ENCODE data around the gene KIF6.

Gene KIF6

DNA sequence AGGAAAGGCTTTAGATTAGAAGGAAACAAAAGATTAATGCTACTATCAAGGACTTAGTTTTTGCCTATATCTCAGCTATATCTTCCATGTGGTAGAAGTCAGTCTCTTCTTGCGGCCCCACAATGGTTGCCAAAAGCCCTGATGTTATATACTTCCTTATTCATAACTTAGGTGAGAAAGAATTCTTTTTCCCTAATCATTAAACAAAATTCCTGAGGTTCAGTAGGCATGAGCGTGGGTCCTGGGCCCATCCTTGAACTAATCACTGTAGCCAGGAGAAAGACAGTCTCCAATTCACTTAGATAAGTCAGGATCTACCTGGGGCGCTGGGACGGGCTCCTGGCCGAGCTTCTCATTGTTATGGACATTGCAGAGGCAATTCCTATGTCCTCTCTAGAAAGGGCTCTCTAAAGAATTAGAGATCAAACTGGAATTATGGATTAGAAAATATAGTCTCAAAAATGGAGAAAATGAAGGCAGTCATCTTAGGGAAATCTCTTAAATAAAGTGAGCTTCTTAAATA, 134.3 kb downstream of the KIF6 start:
- no peak for DNase-seq

GRCh38 chr6:39587080-39587479, 138.1 kb downstream of the KIF6 start:
- no peak for DNase-seq

- DNase-seq = no peak
Measured at GRCh38 chr6:39585641-39586040, 139.6 kb downstream of the KIF6 start.

DNA sequence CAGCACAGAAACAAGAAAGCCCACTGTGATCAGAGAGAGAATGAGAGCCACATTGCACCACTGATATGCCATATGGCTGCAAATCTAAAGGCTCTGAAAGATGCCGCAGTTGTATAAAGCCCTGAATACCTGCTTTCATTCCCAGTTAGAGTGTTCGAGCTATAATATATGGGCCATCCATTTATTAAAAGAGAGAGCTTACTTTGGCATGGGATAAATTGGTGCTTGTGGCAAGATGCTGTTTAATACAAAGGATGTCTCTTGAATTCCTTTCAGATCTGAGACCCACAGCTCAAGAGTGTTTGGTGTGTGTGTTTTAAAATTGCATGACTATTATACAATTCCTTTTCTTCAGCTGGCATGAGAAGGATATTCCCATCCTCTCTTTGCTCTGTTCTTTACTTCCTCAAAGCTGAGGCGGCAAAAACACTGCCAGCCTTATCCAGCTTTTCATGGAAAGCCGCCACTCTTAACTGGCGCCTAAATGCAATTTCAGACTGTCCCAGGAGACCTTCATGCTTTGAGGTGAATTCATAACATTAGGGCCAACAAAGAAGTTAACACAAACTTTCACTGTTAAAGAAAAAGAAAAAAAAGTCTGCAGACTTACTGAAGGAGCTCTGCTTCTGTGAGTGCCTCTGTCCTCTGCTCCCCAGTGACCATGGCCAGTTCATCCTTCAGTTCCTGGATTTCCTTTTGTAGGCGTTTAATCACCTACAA, 147.6 kb downstream of the KIF6 start:
- DNase-seq = no peak

DNA sequence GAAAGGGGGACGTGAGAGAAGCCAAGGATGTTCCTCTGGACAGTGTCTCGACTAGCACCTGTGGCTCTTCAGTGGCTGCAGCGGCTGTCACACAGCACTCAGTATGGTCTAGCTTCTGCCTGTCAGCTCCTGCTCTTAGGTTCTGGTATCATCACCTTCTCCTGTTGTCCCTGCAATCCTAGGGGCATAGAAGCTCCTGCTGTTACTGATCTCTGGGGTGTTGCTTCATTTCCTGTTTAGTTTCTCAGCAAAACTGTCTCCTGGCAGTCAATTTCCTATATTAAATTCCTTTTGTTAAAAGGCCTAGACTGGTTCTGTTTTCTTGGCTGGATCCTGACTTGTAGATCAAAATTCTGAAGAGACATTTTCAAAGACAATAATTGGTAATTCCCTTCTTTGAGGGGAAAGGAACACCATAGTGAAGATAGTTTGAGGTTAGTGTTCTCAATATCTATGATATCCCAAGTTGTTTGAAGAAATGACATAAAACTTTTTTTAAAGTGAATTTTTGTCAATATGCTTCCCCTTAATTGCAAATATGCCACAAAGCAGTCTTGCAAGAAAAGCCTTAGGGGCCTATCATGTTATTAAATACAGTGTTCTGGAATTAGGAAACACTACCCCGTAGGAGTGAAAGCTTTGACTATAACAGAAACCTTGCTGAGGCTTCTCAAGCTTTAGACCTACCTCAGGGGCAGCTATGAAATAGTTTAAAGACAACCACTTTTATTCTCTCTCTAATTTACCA, 148.5 kb downstream of the KIF6 start:
- no peak for DNase-seq

DNA sequence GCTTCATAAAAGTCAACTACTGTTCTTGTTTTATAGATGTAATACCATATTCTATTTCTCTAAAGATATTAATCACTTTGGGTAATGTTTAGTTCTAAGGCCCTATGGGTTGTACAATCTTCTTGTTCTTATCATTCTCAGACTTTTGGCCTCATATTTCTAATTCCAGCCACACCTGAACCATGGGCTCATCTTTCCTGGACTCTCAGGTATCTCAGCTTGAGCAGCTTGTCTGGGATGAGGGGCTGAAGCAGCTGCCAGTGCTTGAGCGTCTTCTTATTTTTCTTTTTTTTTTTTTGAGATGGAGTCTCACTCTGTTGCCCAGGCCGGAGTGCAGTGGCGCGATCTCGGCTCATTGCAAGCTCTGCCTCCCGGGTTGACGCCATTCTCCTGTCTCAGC, 150.2 kb downstream of the KIF6 start:
- no peak for DNase-seq

DNA sequence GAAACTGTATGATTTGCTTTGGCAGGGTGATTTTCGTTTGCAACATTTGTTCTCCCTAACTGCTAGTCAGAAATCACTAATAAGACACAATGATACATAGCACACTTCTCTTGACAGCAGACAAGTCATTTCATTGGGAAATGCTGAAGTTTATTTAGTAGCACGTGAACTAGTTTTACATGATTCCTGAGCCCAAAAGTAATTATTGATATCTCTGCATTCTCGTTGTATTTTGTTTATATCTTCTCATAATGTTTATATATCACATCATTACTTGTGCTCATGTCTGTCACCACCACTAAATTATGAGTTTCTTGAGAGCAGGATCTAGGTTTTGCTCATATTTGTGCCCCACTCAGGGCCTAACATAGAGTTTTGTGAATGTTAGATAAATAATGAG, 151.7 kb downstream of the KIF6 start:
- no peak for DNase-seq

DNA sequence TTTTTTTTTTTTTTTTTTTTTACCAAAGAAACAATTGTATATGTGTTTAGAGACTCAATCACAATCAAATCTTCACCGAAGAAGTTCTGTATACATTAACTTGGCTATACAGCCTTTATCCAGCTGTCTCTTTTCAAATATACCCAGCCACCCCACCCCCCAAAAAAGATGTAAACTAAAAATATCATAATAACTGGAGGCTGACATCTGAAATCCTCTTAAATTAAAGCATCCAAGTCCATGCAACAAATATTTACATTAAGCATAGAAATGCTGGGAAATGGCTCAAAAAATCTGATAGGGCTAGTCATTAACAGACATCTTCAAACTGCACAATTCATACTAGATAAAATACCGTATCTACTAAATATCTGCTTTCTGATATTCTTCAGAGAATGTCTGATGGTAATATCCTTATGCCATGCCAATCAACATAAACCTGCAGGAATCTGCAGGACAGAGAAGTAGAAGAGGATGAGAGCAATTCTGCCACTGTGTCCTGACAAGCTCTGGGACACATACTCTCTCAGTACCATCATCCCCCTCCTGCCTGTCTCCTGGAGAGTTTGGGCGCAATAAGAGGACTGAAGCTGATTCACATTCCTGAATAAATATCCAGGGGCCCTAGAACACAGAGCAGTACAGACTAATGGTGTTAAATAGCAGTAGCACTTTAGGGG, 152.4 kb downstream of the KIF6 start:
- DNase-seq = no peak

DNA sequence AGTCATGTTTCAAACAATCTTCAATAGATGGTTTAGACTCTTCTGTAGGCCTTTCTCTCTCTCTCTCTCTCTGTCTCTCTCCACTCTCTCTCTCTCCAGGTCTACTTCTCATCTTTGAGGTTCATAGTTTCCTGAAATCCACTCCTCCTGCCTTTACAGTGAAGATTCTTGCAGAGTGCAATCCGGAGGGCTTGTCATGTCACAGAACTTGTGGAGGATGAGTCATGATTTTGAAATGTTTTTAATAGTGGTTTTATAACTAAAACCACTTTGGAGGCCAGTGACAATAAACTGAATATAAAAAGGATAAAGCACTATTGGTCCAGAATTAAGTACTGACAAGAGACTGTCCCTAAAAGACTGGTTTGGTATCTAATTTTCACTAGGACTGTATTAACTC, 156.3 kb downstream of the KIF6 start:
- DNase-seq = no peak

DNA sequence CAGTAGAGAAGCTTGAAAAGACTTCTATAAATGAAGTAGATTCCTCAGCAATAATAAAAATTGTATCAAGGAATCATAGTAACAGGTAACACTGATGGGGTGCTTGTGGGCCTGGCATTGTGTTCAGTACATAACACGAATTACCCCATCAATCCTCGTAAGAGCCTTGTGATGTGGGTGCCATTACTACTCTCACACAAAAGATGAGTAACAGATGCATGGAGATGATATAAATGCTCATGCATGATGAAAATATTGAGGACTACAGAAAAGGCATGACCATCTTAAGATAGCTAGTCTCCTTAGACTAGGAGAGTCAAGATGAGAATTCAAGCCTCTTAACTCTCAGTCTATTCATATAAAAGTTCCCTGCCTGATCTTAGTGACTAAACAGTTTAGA, 158.1 kb downstream of the KIF6 start:
- no peak for DNase-seq

DNA sequence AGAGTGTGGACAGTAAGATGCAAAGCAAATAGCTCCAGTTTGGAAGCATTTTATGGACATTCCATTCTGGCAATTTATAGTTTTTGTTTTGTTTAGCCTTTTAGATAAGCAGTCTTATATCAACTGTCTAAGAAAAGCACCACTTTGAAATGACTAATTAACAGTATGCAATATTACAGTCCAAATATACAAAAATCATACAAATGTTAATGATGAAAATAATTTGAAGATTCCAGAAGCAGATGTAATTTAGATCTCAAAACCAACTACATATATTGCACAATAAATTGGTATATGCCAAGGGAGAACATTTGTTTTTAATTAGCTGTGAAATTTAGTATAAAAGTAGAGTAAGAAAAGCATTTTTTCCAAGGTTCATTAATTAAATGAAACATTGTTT, 158.8 kb downstream of the KIF6 start:
- DNase-seq = no peak

DNA sequence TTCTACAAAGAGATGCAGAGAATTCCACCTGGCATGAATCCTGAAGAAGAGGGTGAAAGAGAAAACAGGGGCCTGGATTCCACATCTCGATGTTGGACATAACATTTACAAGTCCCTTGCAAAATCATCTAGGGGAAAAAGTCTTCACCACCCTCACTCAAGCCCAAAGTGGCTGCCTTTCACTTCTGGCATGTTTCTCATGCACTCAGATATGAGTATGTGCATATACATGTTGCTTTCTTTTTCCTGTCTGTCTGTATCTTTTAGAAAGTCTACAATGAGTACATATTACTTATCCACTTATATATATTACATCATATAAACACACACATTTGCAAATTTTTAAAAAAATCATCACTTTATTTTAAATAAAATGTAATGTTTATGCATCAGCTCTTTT, 159.3 kb downstream of the KIF6 start:
- DNase-seq = no peak

GRCh38 chr6:39563566-39564311, 161.5 kb downstream of the KIF6 start:
- no peak for DNase-seq

- no peak for DNase-seq
Measured at GRCh38 chr6:39561536-39562266, 163.5 kb downstream of the KIF6 start.

DNA sequence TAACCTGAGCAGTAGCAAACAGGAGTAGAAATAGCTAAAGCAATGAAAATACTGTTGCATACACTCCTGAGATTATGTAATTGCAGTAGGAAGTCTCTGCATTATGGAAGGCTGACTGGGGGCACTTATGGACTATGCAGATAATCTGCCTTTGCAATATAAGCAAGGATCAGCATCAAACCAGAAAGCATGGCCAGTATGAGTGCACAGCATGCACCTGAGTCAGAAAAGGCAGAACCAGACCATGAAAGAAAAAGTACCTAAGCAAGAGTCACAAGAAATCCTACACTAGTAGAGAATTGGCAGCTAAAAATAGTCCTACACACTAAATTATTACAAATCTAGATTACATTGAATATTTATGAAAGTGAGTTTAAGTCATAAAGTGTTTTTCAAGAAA, 164.3 kb downstream of the KIF6 start:
- no peak for DNase-seq

DNA sequence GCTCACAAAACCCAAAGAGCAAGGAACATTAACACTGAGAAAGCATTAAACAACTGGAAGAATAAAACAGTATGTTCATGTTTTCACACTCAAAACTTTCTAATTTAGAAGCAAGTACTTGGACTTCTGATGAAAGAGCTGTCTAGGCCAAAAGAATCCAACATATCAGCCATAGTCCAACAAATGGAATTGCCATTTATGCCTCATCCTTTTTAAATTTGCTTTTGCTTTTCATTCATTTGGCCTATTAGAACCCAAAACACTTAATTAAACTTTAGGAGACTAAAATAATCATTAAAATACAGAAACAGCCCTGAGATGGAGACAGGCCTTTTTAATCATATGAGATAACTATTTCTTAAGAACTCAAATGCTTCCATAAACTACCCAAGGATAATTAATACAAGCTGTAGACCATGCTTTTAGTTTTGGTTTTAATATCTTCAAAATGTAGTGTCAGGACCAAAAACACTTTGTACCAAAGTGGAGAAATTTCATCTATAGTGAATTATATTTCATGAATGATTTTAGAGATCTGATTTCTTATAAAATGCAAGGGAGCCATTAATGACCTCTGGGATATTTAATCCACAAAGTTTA, 166.5 kb downstream of the KIF6 start:
- DNase-seq = no peak

DNA sequence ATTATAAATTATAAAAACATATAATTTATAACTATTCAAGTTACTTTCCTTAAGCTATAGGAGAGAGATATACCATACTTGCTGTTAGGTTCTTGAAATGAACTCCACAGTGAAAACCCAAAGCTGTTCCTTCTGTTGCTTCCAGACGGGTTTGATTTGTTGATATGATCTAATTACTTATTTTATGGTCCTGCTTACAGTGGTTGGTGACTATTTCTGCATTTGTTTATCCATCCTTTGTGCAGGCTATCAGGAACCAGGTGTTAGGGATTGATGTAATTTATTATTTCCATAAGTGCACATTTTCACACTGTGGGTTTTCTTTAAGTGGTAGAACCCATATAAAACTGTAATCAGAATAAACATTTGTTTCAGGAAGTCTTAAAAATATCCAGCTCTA, 167.1 kb downstream of the KIF6 start:
- DNase-seq = no peak

DNA sequence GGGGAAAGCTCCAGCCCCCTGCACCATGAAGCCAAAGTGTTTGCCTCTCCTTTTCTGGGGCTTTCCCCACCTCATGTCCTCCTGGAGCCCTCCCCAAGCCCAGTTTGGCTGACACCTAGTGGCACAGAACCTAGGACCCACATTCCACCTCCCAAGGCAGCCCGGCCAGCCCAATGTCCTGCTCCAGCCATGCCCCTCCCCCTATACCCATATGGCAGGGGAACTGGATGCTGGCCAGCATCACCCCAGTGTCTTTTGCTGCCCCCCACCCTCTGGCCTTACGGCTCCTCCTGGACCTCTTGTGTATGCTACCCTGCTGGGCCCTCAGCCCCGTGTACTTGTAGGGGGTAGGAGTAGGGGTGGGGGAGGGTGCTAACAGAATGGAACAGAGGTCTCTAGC, 170.1 kb downstream of the KIF6 start:
- DNase-seq = no peak

- DNase-seq = no peak
Measured at GRCh38 chr6:39553860-39554802, 171.1 kb downstream of the KIF6 start.

- no peak for DNase-seq
Measured at GRCh38 chr6:39553029-39553428, 172.2 kb downstream of the KIF6 start.

- no peak for DNase-seq
Measured at GRCh38 chr6:39550191-39550590, 175.0 kb downstream of the KIF6 start.
